Dedifferentiated amniotic fluid mesenchymal stem cell (primary cell): ENCODE measurements around the gene WDR70.
A peak's percentile ranks its signal among the peaks of the same experiment; 100 is the strongest.
"Not testable (repeated sequence)": the region's sequence is repeated elsewhere in the genome, so short reads cannot be mapped to it uniquely, and the experiment has no call there.

Experiments
- DNase-seq: peaks from one replicate; pipeline ENCODE4 v3.0.0-alpha.2; 2016; ENCODE audit errors: extremely low spot score

The WDR70 gene

GRCh38 chr5:37517686-37518085, 138.6 kb downstream of the WDR70 start:
- no peak for DNase-seq

- not testable (repeated sequence) for DNase-seq
Observed at GRCh38 chr5:37518356-37518755, 139.2 kb downstream of the WDR70 start.

GRCh38 chr5:37519304-37519703, 140.2 kb downstream of the WDR70 start:
- no peak for DNase-seq

GRCh38 chr5:37519807-37520206, 140.7 kb downstream of the WDR70 start:
- no peak for DNase-seq

GRCh38 chr5:37520811-37521210, 141.7 kb downstream of the WDR70 start:
- DNase-seq: no peak

DNA sequence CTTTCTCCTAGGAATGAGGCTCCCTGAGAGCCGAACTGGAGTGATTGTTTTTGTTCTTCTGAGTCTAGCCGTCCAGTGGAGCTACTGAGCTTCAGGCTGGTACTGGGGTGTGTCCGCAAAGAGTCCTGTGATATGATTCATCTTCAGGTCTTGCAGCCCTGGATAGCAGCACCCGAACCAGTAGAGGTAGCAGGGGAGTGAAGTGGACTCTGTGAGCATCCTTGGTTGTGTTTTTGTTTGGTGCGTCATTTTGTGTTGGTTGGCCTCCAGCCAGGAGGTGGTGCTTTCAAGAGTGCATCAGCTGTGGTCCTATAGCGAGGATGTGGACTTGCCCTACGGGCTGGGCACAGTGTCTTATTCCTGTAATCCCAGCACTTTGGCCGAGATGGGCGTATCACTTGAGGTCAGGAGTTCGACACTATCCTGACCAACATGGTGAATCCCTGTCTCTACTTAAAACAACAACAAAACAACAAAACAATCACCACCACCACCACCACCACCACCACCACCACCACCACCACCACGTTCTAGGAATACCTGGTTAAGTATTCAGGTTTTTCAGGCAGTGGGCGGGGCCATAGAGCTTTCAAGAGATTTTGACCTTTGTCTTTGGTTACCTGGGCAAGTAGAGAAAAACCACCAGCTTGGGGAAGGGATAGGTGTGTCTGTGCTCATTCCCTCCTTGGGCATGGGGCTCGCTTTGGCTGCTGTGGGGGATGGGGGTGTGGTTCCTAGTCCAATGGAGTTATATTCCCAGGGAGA, 154.0 kb downstream of the WDR70 start:
- no peak for DNase-seq

DNA sequence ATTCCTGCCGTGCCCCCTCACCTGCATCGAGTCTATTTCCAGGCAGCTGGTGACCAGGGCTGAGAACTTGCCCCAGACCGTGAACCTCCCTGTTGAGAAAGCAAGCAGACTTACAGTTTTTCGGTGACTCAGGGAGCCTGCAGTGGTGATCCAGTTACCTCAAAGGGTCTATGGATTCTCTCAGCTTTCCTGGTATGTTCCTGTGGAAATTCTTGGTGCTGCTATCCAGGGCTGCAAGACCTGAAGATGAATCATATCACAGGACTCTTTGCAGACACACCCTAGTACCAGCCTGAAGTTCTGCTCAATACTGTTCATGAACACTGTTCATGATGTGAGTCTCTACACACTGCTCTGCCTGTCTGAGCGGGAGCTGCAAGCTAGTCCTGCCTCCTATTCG, 154.7 kb downstream of the WDR70 start:
- DNase-seq: no peak

- no peak for DNase-seq
Observed at GRCh38 chr5:37539459-37539858, 160.3 kb downstream of the WDR70 start.

DNA sequence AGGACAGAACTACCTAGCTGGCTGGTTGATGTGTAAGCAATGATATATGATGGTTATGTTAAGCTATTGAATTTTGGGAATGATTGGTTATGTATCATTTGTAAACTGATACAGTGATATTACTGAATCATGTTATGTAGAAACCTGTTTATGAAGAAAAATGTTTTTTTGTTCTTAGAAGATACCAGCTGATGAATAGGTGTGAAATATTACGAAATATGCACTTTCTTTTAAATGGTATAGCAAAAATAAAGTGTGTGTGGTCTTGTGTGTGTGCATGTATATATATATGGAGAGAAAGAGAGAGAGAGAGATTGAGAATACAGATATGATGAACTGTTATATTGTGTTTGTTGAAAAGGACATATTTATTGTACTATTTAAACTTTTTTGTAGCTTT, 164.1 kb downstream of the WDR70 start:
- no peak for DNase-seq

DNA sequence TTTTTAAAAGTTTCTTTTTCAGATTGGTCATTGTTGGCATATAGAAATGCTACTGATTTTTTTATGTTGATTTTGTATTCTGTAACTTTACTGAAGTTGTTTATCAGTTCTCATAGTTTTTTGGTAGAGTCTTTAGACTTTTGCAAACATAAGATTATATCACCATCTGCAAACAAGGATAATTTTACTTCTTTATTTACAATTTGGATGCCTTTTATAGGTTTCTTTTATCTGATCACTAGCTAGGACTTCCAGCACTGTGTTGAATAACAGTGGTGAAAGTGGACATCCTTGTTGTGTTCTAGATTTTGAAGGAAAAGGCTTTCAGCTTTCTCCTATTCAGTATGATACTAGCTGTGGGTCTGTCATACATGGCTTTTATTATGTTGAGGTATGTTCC, 170.3 kb downstream of the WDR70 start:
- DNase-seq: no peak

DNA sequence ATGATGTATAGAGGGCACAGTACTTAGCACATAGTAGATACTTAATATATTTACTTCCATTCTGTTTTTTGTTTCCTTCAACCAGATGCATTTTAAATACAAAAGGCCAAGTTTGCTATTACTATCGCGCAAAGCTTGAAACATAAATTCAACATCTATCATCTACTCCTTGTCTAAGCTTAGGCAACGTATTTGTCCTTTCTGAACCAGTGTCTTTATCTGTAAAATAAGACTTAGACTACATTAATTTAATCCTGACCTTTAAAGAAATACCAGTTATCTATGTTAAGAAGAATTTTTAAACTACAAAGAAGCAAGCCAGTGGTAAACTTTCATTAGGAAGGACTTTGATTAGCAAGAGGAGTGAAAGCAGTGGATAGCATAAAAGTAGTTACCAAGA, 173.0 kb downstream of the WDR70 start:
- no peak for DNase-seq

DNA sequence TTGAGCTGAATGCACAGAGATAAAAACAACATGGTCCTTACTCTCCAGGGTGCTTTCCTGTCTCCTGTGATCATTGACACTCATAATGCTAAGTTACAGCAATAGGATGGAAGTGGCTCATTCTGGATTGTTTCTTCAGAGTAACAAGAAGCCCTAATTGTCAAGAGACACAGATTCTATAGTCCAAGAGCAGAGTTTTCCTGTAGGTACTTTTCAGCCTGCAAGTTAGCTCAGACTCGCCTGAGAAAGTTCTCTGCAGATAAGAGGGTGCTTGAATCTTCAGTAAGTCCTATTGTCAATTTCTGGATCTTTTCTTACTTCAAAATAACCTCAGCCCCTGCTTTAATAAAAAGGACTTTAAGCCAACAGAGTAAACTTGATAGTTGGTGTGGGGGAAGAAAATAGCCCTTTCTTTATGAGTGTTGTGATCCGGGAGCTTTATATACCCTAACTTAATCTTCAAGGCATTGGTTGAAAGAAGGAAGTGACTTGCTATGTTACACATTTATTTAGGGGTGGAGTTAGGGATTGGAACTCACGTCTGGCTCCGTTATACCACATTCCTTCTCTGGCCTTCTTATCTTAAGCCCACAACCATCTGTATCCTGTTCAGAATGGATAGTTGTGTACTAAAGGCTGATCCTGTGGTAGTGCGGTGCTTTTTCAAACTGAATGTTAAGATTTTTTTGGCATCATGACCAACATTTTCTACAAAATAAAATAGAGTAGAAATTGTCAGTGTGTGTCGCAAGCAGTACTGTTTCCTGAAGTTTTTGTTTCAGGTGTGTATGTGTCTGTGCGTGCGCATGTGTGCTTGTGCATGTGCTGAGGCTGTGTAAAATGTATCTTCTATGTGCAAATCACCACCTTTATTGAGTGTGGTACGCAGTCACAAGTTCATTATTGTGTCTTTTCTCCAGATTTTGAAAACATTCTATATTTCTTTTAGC, 173.9 kb downstream of the WDR70 start:
- DNase-seq: peak; percentile 32

DNA sequence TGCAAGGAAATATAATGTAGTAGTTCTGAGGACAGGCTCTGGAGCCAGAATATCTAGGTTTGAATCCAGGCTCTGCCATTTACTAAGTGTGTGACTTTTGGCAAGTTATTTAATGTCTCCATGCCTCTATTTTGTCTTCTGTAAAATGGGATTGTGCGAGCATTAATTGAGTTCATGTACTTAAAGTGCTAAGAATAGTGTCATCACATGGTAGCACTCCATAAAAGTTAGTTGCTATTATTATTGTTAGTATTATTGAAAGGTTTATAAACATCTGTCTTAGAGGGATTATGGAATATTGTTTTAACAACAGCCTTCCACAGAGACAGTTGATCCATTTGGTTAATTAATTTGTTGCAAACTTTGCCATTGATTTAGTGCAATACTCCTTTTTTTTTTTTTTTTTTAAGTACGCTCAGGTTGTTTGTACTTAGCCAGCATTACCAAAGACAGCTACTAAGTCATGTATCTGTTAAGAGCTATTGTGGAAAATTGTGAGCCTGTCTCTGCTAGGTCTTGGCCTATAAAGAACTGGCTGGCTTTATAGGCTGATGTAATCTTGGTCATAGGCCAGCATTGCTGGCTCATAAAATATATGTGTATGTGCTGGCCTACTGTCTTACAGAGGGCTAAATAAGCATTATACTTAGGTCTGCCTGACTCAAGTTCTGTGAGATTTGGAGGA, 174.7 kb downstream of the WDR70 start:
- DNase-seq: no peak

- DNase-seq: no peak
Observed at GRCh38 chr5:37554405-37554739, 175.3 kb downstream of the WDR70 start.

GRCh38 chr5:37554938-37555337, 175.8 kb downstream of the WDR70 start:
- DNase-seq: no peak

- no peak for DNase-seq
Observed at GRCh38 chr5:37557734-37558293, 178.7 kb downstream of the WDR70 start.

DNA sequence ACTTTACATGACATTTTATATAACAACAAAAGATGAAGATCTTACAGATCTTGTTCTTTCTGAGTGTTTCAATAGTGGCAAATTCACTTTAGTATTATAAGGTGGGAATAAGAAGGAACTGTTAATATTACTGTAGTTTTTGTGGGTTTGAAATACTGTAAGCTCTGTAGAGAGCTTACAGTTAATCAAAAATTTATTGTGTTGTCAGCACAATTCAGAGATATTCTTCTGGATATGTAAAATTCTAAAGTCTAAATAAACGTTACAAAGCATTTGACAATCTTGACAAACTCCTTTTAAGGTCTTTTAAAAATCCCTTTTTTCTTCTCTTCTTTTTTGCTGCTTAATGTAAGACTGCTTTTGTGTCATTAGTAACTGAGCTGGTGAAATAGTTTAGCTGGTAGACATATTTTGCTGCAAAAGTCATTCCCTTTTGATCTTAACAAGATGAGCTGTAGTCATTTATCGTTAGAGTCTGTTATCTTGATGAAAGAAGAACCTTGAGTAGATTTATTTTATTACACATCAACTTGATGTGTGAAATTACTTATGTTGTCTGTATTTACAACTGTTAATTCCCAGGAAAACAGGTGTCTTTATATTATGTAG, 186.0 kb downstream of the WDR70 start:
- DNase-seq: no peak

- no peak for DNase-seq
Observed at GRCh38 chr5:37567566-37567965, 188.4 kb downstream of the WDR70 start.

DNA sequence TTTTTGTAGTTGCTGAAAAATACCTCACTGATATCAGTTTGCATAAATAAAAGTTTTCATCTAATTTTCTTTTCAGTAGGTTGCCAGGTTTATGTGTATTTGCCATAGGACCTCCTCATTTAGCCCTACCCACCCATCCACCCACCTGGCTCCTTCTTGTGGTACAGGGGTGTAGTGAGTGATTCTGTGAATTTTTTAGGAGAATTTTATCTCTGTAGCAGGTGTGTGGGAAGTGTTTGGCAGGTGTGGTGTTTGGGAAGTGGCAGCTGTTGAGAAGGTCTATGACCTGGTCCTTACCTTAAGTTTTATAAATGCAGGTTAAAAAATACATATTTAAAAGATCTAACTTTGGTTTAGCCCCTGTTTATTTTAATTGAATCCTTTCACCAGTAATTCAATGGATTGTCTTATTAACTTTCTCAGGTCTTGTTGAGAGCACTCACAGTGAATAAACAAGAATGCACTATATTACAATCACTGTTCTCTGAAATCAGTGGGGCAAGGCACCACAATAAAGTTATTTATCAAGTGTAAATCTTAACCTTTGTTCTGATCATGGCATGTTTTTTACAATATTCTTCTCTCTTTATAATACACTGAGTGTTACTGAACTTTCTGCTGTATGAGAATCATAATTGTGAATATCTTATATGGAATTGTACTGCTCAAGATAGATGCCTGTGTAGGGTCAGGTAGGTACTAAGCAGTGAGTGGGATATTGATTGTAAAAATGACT, 189.1 kb downstream of the WDR70 start:
- DNase-seq: no peak

- DNase-seq: no peak
Observed at GRCh38 chr5:37568893-37569292, 189.8 kb downstream of the WDR70 start.

DNA sequence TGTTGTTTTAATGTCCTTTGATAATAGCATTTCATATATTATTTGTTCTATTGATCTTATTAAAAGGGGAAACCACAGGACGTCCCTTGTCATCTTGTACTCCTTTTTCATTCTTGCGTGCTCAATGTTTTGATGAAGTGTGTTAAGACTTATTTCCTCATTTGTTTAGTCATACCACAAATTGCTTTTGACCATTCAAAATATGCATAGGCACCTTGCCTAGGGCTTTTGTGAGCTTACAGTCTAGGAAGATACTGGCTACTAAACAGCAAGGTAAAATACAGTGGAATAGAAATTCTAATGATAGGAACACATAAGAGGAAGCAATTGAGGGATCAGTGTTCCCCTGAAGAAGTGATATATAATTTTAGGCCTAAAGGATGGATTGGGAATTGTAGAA, 190.3 kb downstream of the WDR70 start:
- no peak for DNase-seq
